ENCODE results near the gene S100A12. TPM values are rescaled to one million over a fixed set of nuclear protein-coding genes. Genes with fewer than 3 reads are reported as not detected.
A peak's percentile ranks its signal among the peaks of the same experiment; 100 is the strongest.
"Not testable (repeated sequence)": the region's sequence is repeated elsewhere in the genome, so short reads cannot be mapped to it uniquely, and the experiment has no call there.

The S100A12 gene
- total and polyA plus RNA-seq, 7 experiments from 2014 or later, result 22.0 to 179 TPM; not detected in 5

DNA sequence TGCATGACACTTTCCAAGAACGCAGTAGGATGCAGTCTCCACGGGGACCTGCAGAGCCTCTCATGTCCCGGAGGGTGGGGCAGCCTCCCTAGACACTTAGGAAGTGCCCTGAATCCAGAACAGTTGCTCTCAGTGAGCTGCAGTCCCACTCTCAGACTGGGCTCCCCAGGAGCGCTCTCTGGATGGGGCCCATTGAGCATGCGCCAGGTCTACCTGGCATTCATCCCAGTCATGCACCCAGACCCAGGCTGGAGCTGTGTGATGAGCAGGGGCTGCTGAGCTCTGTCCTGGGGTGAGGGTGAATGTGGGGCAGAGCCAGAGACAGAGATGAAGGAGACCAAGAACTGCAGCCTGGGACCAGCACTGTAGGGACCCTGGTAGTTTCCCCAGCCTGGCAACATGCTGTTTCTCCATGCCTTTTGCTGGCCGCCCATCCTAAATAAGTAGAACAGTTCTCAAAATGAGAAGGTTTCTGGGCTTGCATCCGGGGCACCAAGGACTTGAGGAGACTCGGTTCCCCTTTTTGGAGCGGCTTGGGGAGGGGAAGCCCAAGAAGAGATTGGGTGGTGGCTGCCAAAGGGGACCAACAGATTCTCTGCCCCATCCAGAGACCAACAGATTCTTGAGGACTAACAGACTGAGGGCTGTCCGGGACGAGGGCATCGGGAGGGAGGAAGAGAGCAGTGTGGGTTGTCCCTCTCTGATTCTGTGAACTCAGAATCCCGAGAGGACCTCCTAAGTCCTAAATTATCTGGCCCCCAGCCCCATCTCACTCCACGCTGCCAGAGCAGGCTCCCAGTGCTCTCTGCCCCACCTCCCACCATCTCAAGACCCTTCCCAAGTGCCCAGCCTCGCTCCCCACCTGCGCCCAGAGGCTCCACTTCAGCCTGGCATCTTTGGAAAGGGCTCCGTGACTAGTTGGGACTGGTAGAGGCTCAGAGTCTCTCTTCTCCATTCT, 25.8 kb downstream of the S100A12 start:
- ATAC-seq (no peak), DNase-seq (no peak)
- no peak overlapping the region for H3K4me3 Mint-ChIP-seq
- intact Hi-C loops (cut with micrococcal nuclease), result loop anchor here in 1 of 2 donors (10.0 kb wide), 1 partner anchor 285 kb away; the partner anchor contains the start of gene CHTOP
- no peaks in the 10 kb centered on the region for H3K9me3 ChIP-seq (ENCODE audit: control insufficient read depth in 2 of 3, low read length in 3 of 3)
- ChIA-PET POLR2A (no interaction called here), CTCF (interaction anchor here (1.4 kb wide), 1 partner anchor 146 kb away, joined by 4 read pairs; no protein-coding TSS in a partner anchor)
- peaks cover 13 to 18% of the 10 kb centered on the region in 2 donors for H3K4me1 ChIP-seq (ENCODE audit: control insufficient read depth in 2 of 2, insufficient read depth in 2 of 2, low read length in 2 of 2)
- no peak overlapping the region for H3K4me3 ChIP-seq (ENCODE audit: low read length)
- no peaks in the 10 kb centered on the region for H3K36me3 Mint-ChIP-seq
- H3K36me3 ChIP-seq (ENCODE audit: control insufficient read depth in 2 of 3, insufficient read depth in 3 of 3, low read length in 3 of 3), result no peaks in the 10 kb centered on the region
- peaks cover 6 to 36% (median 24%) of the 10 kb centered on the region in 5 donors for H3K27me3 Mint-ChIP-seq
- H3K27me3 ChIP-seq (ENCODE audit: control insufficient read depth in 2 of 2, insufficient read depth in 2 of 2, low read length in 2 of 2), result peaks cover 0 to 5% of the 10 kb centered on the region in 2 donors
- peaks cover 12 to 23% (median 22%) of the 10 kb centered on the region in 7 donors for H3K4me1 Mint-ChIP-seq
- no peak overlapping the region for H3K27ac ChIP-seq (ENCODE audit: low read depth, low read length)
- no peaks in the 10 kb centered on the region for H3K9me3 Mint-ChIP-seq
- H3K27ac Mint-ChIP-seq, result no peak overlapping the region

DNA sequence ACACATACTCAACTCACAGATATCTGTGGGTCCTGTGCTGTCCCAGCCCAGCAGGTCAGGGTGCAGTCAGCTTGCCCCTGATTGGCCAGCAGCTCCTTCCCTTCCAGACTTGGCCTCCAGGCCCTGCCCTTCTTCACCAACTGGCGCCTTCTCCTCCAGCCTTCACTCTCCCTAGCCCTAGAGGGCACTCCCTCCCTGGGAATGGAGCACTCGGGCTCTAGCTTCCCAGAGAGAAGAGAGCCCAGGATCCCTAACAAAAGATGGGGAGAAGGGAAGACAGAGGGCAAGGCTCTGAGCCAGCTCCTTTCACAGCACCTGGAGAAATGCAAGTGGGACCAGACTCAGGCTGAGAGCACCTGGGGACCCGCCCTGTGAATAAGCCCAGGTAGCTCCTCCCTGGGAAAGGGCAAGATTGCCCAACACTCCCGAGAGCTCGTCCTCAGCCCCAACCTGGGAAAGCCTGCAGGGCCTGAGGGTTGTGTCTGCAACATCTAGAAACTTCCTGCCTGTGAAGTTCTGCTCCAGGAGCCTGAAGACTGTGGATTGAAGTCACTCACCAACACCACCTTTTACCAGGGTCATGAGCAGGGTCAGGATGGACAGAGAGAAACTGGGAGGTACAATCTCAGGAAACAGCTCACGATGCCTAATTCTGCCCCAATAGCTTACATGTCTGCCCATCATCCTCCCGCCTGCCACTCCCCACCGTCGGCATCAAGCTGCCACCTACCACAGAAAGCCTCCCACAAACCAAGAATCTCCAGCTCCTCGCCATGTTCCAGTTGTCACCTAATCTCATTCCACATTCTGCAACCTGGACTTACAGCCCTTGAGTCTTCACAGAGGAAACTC, 26.7 kb downstream of the S100A12 start, which contains the start of gene PGLYRP4:
Gene PGLYRP4, minus strand, starts transcription at position 331 of the 852 bp plus-strand sequence. CDS start 909 bp downstream, outside the sequence.
- Histone ChIP-seq H3K9me3 (ENCODE audit: control insufficient read depth in 2 of 3, low read length in 3 of 3) (no peaks in the 10 kb centered on the region), H3K4me1 (ENCODE audit: control insufficient read depth in 2 of 2, insufficient read depth in 2 of 2, low read length in 2 of 2) (peaks cover 13 to 25% of the 10 kb centered on the region in 2 donors), H3K36me3 (ENCODE audit: control insufficient read depth in 2 of 3, insufficient read depth in 3 of 3, low read length in 3 of 3) (no peaks in the 10 kb centered on the region), H3K27me3 (ENCODE audit: control insufficient read depth in 2 of 2, insufficient read depth in 2 of 2, low read length in 2 of 2) (peaks cover 0 to 5% of the 10 kb centered on the region in 2 donors), H3K4me3 (ENCODE audit: low read length) (no peak within 1 kb of the TSS), H3K27ac (ENCODE audit: low read depth, low read length) (no peak within 1 kb of the TSS)
- ATAC-seq (no peak), DNase-seq (no peak)
- peak within 1 kb of the TSS in 1 of 9 donors; percentile 39 for H3K27ac Mint-ChIP-seq
- H3K36me3 Mint-ChIP-seq, result no peaks in the 10 kb centered on the region
- ChIA-PET CTCF (interaction anchor here (0.6 kb wide), 1 partner anchor 43 kb away, joined by 3 read pairs; no protein-coding TSS in a partner anchor), POLR2A (no interaction called here)
- H3K9me3 Mint-ChIP-seq, result no peaks in the 10 kb centered on the region
- peaks cover 17 to 32% (median 28%) of the 10 kb centered on the region in 7 donors for H3K4me1 Mint-ChIP-seq
- intact Hi-C loops (cut with micrococcal nuclease), result no loop called here
- peak within 1 kb of the TSS in 1 of 10 donors; percentile 71 for H3K4me3 Mint-ChIP-seq
- peaks cover 6 to 42% (median 28%) of the 10 kb centered on the region in 5 donors for H3K27me3 Mint-ChIP-seq

DNA sequence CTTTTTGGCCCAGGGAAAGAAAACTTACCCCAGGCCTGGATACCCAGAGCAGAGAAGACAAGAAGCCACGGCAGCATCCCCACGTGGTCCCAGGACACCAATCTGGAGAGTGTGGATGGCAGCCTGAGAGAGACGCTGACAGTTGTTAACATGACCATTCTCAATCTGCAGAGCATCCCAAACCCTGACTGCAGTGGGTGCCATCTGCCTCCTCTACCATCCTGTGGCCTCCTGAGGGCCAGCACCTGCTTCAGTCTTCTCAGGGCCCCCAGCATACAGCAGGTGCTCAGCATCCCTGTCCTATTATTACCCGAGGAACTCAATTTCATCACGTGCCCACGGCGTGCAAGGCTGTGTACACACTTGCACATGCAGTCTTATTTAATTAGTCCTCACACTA, 27.6 kb downstream of the S100A12 start:
- Mint-ChIP-seq H3K4me1 (peaks cover 19 to 37% (median 34%) of the 10 kb centered on the region in 7 donors), H3K27me3 (peaks cover 6 to 48% (median 33%) of the 10 kb centered on the region in 5 donors), H3K27ac (peak overlapping the region in 1 of 9 donors; percentile 39), H3K36me3 (no peaks in the 10 kb centered on the region), H3K4me3 (peak overlapping the region in 1 of 10 donors; percentile 71), H3K9me3 (no peaks in the 10 kb centered on the region)
- no peak for ATAC-seq
- H3K9me3 ChIP-seq (ENCODE audit: control insufficient read depth in 2 of 3, low read length in 3 of 3), result no peaks in the 10 kb centered on the region
- ChIA-PET CTCF (interaction anchor here (0.6 to 0.7 kb wide), 2 partner anchors 38 to 42 kb away, joined by 3 read pairs; no protein-coding TSS in a partner anchor), POLR2A (no interaction called here)
- intact Hi-C loops (cut with micrococcal nuclease), result no loop called here
- H3K36me3 ChIP-seq (ENCODE audit: control insufficient read depth in 2 of 3, insufficient read depth in 3 of 3, low read length in 3 of 3), result no peaks in the 10 kb centered on the region
- H3K4me3 ChIP-seq (ENCODE audit: low read length), result no peak overlapping the region
- H3K4me1 ChIP-seq (ENCODE audit: control insufficient read depth in 2 of 2, insufficient read depth in 2 of 2, low read length in 2 of 2), result peaks cover 13 to 31% of the 10 kb centered on the region in 2 donors
- H3K27me3 ChIP-seq (ENCODE audit: control insufficient read depth in 2 of 2, insufficient read depth in 2 of 2, low read length in 2 of 2), result peaks cover 0 to 5% of the 10 kb centered on the region in 2 donors
- DNase-seq, result no peak
- no peak overlapping the region for H3K27ac ChIP-seq (ENCODE audit: low read depth, low read length)

DNA sequence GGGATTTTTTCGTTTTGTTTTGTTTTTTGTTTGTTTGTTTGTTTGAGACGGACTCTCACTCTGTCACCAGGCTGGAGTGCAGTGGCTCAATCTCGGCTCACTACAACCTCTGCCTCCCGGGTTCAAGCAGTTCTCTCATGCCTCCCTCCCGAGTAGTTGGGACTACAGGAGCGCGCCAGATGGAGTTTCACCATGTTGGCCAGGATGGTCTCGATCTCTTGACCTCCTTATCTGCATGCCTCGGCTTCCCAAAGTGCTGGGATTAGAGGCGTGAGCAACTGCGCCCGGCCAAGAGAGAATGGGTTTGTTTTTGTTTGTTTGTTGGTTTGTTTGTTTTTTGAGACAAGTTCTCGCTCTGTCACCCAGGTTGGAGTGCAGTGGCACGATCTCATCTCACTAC, 28.4 kb downstream of the S100A12 start:
- H3K36me3 ChIP-seq (ENCODE audit: control insufficient read depth in 2 of 3, insufficient read depth in 3 of 3, low read length in 3 of 3); DNase-seq; H3K36me3 Mint-ChIP-seq; H3K27me3 ChIP-seq (ENCODE audit: control insufficient read depth in 2 of 2, insufficient read depth in 2 of 2, low read length in 2 of 2); intact Hi-C loops (cut with micrococcal nuclease); H3K27ac ChIP-seq (ENCODE audit: low read depth, low read length); H3K9me3 ChIP-seq (ENCODE audit: control insufficient read depth in 2 of 3, low read length in 3 of 3); H3K9me3 Mint-ChIP-seq; H3K4me3 ChIP-seq (ENCODE audit: low read length); ATAC-seq; POLR2A ChIA-PET: not testable (repeated sequence)
- Mint-ChIP-seq H3K27me3 (peaks cover 12 to 56% (median 41%) of the 10 kb centered on the region in 5 donors), H3K27ac (peak overlapping the region in 1 of 9 donors; percentile 2), H3K4me3 (peak overlapping the region in 2 of 10 donors; percentile 14 to 62), H3K4me1 (peaks cover 17 to 44% (median 34%) of the 10 kb centered on the region in 7 donors)
- CTCF ChIA-PET, result interaction anchor here (0.7 to 1.6 kb wide), 2 partner anchors 38 to 147 kb away, joined by 3 to 5 read pairs; no protein-coding TSS in a partner anchor
- H3K4me1 ChIP-seq (ENCODE audit: control insufficient read depth in 2 of 2, insufficient read depth in 2 of 2, low read length in 2 of 2), result peaks cover 13 to 31% of the 10 kb centered on the region in 2 donors

DNA sequence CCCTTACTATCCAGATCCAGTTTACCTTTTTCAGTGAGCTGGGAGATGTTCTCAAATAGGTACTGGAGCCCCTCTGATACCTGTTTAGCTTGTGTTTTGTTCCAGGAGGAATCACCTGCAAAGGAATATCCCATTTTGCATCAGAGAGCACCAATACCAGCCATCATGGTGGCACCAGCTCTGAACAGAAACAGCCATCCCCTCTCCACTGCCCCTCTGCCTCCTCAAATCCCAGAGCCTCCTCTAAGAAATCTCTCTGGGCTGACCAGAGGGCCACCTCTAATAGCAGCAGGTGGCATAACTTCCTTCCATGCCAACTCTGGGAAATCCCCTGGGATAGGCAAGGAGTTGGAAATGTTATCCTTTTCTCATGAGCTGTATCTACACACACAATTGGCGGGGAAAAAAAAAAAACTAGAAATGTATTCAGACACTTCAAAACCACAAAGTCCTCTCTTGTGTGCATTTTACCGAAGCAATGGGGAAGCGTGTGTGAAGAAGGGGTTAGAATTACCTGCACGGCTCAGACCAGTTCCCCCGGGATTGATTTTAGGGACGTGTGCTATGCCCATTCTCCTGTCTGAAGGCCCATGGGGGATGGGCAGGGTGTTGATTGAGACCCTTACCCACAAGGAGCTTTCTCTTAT, 29.2 kb downstream of the S100A12 start:
- ChIA-PET POLR2A (no interaction called here), CTCF (interaction anchor here (1.1 to 1.6 kb wide), 2 partner anchors 11 to 148 kb away, joined by 5 read pairs; no protein-coding TSS in a partner anchor)
- Mint-ChIP-seq H3K4me1 (peaks cover 17 to 44% (median 34%) of the 10 kb centered on the region in 7 donors), H3K27me3 (peaks cover 12 to 59% (median 36%) of the 10 kb centered on the region in 5 donors), H3K36me3 (no peaks in the 10 kb centered on the region), H3K4me3 (peak overlapping the region; percentile 14 to 75 (median 54)), H3K27ac (peak overlapping the region in 3 of 9 donors; percentile 2 to 63 (median 36)), H3K9me3 (no peaks in the 10 kb centered on the region)
- H3K4me3 ChIP-seq (ENCODE audit: low read length), result no peak overlapping the region
- DNase-seq (peak in 1 of 9 donors; percentile 9), ATAC-seq (peak; percentile 24)
- no peak overlapping the region for H3K27ac ChIP-seq (ENCODE audit: low read depth, low read length)
- H3K4me1 ChIP-seq (ENCODE audit: control insufficient read depth in 2 of 2, insufficient read depth in 2 of 2, low read length in 2 of 2), result peaks cover 13 to 31% of the 10 kb centered on the region in 2 donors
- no peaks in the 10 kb centered on the region for H3K36me3 ChIP-seq (ENCODE audit: control insufficient read depth in 2 of 3, insufficient read depth in 3 of 3, low read length in 3 of 3)
- intact Hi-C loops (cut with micrococcal nuclease), result no loop called here
- H3K27me3 ChIP-seq (ENCODE audit: control insufficient read depth in 2 of 2, insufficient read depth in 2 of 2, low read length in 2 of 2), result peaks cover 0 to 5% of the 10 kb centered on the region in 2 donors
- H3K9me3 ChIP-seq (ENCODE audit: control insufficient read depth in 2 of 3, low read length in 3 of 3), result no peaks in the 10 kb centered on the region
